ENCODE measurements around the gene PTPRCAP. TPM values are rescaled to one million over a fixed set of nuclear protein-coding genes. Genes with fewer than 3 reads are reported as not detected.

Gene PTPRCAP
- total RNA-seq, 6 donors from 2014 or later = 12.8 to 34.0 (median 18.0) TPM

DNA sequence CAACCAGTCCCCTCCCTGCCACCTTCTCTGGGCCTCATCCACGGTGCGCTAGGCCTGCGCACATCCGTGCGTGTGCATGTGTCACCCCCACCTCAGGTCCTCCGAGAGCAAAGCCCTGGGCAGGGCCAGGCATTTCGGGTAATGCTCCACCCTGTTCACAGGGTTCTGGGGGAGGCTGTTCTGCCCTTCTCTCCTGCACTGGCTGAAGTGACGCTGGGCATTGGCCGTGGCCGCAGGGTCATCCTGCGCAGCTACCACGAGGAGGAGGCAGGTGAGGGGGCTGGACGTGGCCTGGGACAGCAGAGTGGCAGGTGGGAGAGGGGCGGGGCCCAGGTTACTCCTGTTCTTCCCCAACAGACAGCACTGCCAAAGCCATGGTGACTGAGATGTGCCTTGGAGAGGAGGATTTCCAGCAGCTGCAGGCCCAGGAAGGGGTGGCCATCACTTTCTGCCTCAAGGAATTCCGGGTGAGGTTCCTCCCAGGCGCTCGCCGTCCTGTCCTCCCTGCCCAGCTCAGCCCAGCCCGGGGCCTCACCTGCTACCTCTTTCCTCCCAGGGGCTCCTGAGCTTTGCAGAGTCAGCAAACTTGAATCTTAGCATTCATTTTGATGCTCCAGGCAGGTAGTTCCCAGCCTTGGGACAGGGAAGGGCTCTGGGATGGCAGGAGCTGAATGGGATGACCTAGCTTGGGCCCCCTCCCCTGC is 41.8 kb downstream of the PTPRCAP start:
- Histone ChIP-seq H3K27ac (no peak overlapping the region), H3K4me1 (peaks cover 27 to 57% (median 32%) of the 10 kb centered on the region in 4 donors), H3K27me3 (no peaks in the 10 kb centered on the region), H3K36me3 (peaks cover 14 to 59% (median 47%) of the 10 kb centered on the region in 4 donors), H3K4me3 (no peak overlapping the region), H3K9me3 (no peaks in the 10 kb centered on the region)
- no peak for ATAC-seq (ENCODE audit: low FRiP score in 2 of 2)
- peak in 1 of 2 donors; percentile 64 for DNase-seq
- WGBS, 2 donors = 89 to 92% methylated on average over 10 to 19 of the region's 19 CpGs
- TF ChIP-seq, protein P1, sequence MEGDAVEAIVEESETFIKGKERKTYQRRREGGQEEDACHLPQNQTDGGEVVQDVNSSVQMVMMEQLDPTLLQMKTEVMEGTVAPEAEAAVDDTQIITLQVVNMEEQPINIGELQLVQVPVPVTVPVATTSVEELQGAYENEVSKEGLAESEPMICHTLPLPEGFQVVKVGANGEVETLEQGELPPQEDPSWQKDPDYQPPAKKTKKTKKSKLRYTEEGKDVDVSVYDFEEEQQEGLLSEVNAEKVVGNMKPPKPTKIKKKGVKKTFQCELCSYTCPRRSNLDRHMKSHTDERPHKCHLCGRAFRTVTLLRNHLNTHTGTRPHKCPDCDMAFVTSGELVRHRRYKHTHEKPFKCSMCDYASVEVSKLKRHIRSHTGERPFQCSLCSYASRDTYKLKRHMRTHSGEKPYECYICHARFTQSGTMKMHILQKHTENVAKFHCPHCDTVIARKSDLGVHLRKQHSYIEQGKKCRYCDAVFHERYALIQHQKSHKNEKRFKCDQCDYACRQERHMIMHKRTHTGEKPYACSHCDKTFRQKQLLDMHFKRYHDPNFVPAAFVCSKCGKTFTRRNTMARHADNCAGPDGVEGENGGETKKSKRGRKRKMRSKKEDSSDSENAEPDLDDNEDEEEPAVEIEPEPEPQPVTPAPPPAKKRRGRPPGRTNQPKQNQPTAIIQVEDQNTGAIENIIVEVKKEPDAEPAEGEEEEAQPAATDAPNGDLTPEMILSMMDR (IDR thresholded peaks at IDR 0.05) = no peak
- TF ChIP-seq POLR2A (IDR thresholded peaks at IDR 0.05) (no peak), POLR2AphosphoS5 (IDR thresholded peaks at IDR 0.05) (no peak), EP300 (IDR thresholded peaks at IDR 0.05) (no peak)

DNA sequence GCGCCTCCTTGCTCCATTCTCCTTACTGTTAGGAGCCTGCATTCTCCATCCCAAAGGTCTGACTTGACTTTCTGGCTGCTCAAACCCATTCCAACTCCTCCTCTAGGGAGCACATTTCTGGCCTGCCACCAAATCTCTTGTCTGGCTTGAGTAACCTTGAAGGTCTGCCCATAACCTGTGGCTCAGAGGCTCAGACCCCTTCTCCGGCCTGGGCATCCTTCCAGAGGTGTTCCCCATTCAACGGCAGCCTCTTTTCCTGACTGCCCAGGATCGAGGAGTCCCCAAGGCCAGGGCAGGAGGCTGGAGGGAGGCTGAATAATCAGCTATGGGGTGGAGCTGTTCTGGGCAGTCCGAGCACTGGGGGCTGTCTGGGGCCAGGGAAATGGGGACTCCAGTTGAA is 43.5 kb downstream of the PTPRCAP start:
- DNase-seq (no peak), ATAC-seq (ENCODE audit: low FRiP score in 2 of 2) (no peak)
- H3K27ac ChIP-seq = no peak overlapping the region
- H3K9me3 ChIP-seq = no peaks in the 10 kb centered on the region
- H3K27me3 ChIP-seq = no peaks in the 10 kb centered on the region
- peaks cover 16 to 52% (median 22%) of the 10 kb centered on the region in 4 donors for H3K4me1 ChIP-seq
- TF ChIP-seq POLR2AphosphoS5 (IDR thresholded peaks at IDR 0.05) (no peak), POLR2A (IDR thresholded peaks at IDR 0.05) (no peak), EP300 (IDR thresholded peaks at IDR 0.05) (no peak)
- TF ChIP-seq, protein P1 (IDR thresholded peaks at IDR 0.05) = no peak
- H3K4me3 ChIP-seq = no peak overlapping the region
- WGBS, 2 donors = 80 to 84% methylated on average over 5 of the region's 5 CpGs
- H3K36me3 ChIP-seq = peaks cover 14 to 43% (median 38%) of the 10 kb centered on the region in 4 donors

DNA sequence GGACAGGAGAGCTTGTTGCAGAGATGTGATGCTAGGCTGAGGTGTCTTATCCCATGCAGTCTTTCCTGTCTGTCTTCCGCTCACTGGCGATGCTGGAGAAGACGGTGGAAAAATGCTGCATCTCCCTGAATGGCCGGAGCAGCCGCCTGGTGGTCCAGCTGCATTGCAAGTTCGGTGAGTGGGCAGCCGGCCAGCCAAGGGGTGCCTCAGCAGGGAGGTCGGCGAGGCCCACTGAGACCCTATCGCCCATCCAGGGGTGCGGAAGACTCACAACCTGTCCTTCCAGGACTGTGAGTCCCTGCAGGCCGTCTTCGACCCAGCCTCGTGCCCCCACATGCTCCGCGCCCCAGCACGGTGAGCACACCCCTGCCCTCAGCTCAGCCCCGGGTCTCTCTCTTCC is 44.0 kb downstream of the PTPRCAP start:
- Histone ChIP-seq H3K36me3 (peaks cover 13 to 38% (median 33%) of the 10 kb centered on the region in 4 donors), H3K9me3 (no peaks in the 10 kb centered on the region), H3K27me3 (no peaks in the 10 kb centered on the region), H3K4me3 (no peak overlapping the region), H3K4me1 (peaks cover 16 to 47% (median 21%) of the 10 kb centered on the region in 4 donors), H3K27ac (no peak overlapping the region)
- DNase-seq = peak in 1 of 2 donors; percentile 80
- 90 to 94% methylated on average over 17 to 18 of the region's 18 CpGs for WGBS, 2 donors
- no peak for ATAC-seq (ENCODE audit: low FRiP score in 2 of 2)
- TF ChIP-seq EP300 (IDR thresholded peaks at IDR 0.05) (no peak), POLR2A (IDR thresholded peaks at IDR 0.05) (no peak), POLR2AphosphoS5 (IDR thresholded peaks at IDR 0.05) (no peak)
- TF ChIP-seq, protein P1 (IDR thresholded peaks at IDR 0.05) = no peak

DNA sequence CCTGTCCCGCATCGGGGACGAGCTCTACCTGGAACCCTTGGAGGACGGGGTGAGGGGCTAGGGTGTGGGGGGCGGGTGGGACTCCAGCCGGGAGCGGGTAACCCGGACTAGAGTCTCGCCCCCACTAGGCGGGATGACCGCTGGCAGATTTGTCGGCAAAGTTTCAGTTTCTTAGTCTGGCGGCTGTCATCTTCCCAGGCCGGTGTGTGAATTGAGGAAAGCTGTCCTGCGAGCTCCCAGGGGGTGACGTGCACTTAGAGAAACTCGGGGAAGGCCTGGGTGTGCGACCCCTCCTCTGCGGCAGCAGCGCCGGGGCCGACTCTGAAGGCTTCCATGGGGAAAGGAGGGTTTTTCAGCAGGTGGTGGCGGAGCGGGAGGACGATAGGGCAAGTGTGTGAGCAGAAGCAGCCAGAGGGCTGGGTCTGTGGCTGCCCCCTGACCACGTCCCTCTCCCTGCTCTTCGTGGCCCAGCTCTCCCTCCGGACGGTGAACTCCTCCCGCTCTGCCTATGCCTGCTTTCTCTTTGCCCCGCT is 45.2 kb downstream of the PTPRCAP start:
- Histone ChIP-seq H3K4me3 (peak overlapping the region; percentile 74 to 100 (median 88)), H3K4me1 (peaks cover 16 to 45% (median 20%) of the 10 kb centered on the region in 4 donors), H3K27me3 (no peaks in the 10 kb centered on the region), H3K9me3 (no peaks in the 10 kb centered on the region), H3K36me3 (peaks cover 1 to 26% (median 21%) of the 10 kb centered on the region in 4 donors), H3K27ac (peak overlapping the region; percentile 85 to 91 (median 88))
- ATAC-seq (ENCODE audit: low FRiP score in 2 of 2) (peak in 1 of 2 donors; percentile 1), DNase-seq (no peak)
- TF ChIP-seq POLR2AphosphoS5 (IDR thresholded peaks at IDR 0.05) (no peak), EP300 (IDR thresholded peaks at IDR 0.05) (no peak), POLR2A (IDR thresholded peaks at IDR 0.05) (no peak)
- TF ChIP-seq, protein P1 (IDR thresholded peaks at IDR 0.05) = no peak
- WGBS, 2 donors = 10 to 24% methylated on average over 13 to 30 of the region's 31 CpGs
